ENCODE data around the gene SMOC1. TPM values are rescaled to one million over a fixed set of nuclear protein-coding genes. Genes with fewer than 3 reads are reported as not detected.

The SMOC1 gene
- total and polyA plus RNA-seq, 7 experiments from 2014 or later = 0.71 TPM; not detected in 6

DNA sequence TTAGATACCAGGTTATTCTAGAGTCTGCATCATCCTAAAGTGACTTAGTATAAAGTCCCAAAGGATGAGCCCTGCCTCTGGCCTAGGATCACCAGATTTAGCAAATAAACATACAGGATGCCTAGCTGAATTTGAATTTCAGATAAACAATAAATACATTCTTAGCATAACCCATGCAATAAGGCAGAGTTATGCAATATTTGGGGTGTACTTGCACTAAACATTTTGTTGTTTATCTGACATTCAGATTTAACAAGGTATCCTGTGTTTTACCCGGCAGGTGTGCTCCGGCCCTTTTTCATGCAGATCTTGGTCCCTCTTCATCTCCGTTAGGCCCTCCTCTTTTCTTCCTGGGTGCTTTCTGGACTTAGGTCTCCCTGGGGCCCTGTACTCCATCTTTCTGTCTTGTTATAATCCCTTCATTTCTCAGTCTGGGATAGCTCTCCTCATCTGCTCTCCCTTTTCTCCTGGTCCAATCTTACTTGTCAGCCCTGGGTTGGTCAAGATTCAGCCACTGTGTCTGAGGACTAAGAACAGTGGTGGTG is 18.1 kb upstream of the SMOC1 start:
- Mint-ChIP-seq H3K36me3 (peaks cover 0 to 11% (median 0%) of the 10 kb centered on the region in 5 donors), H3K27me3 (peaks cover 8 to 36% (median 16%) of the 10 kb centered on the region in 5 donors), H3K27ac (no peak overlapping the region), H3K9me3 (peaks cover 0 to 26% (median 10%) of the 10 kb centered on the region in 11 donors), H3K4me1 (no peaks in the 10 kb centered on the region), H3K4me3 (no peak overlapping the region)
- Histone ChIP-seq H3K4me3 (ENCODE audit: low read length) (no peak overlapping the region), H3K4me1 (ENCODE audit: control insufficient read depth in 2 of 2, insufficient read depth in 2 of 2, low read length in 2 of 2) (no peaks in the 10 kb centered on the region), H3K9me3 (ENCODE audit: control insufficient read depth in 2 of 3, low read length in 3 of 3) (no peaks in the 10 kb centered on the region), H3K27ac (ENCODE audit: low read depth, low read length) (no peak overlapping the region), H3K36me3 (ENCODE audit: control insufficient read depth in 2 of 3, insufficient read depth in 3 of 3, low read length in 3 of 3) (no peaks in the 10 kb centered on the region), H3K27me3 (ENCODE audit: control insufficient read depth in 2 of 2, insufficient read depth in 2 of 2, low read length in 2 of 2) (no peaks in the 10 kb centered on the region)
- no peak for ATAC-seq
- no peak for DNase-seq
- CTCF ChIA-PET = no interaction called here
- POLR2A ChIA-PET = no interaction called here
- intact Hi-C loops (cut with micrococcal nuclease) = no loop called here

DNA sequence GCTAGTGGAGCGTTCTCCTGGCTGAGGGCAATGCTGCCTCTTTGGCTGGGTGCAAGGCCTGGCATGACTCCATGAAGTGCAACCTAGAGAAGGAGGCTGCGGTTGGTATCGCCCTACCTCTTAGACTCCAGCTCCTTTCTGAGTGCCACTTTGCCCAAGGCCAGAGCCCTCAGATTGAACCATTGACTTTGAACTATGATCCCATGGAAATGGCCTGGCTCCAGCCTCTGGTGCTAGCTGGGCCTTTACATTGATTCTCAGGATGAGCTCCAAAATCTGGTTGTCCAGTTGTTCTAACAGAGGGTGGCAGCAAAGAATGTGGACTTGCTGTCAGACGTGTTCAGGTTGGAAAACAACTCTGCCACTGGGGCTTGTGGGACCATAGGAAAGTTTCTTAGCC is 16.1 kb upstream of the SMOC1 start:
- Histone ChIP-seq H3K9me3 (ENCODE audit: control insufficient read depth in 2 of 3, low read length in 3 of 3) (peaks cover 0 to 4% (median 0%) of the 10 kb centered on the region in 3 experiments), H3K4me3 (ENCODE audit: low read length) (no peak overlapping the region), H3K27me3 (ENCODE audit: control insufficient read depth in 2 of 2, insufficient read depth in 2 of 2, low read length in 2 of 2) (no peaks in the 10 kb centered on the region), H3K36me3 (ENCODE audit: control insufficient read depth in 2 of 3, insufficient read depth in 3 of 3, low read length in 3 of 3) (no peaks in the 10 kb centered on the region), H3K4me1 (ENCODE audit: control insufficient read depth in 2 of 2, insufficient read depth in 2 of 2, low read length in 2 of 2) (no peaks in the 10 kb centered on the region), H3K27ac (ENCODE audit: low read depth, low read length) (no peak overlapping the region)
- Mint-ChIP-seq H3K36me3 (peaks cover 0 to 14% (median 4%) of the 10 kb centered on the region in 5 donors), H3K27ac (no peak overlapping the region), H3K4me1 (no peaks in the 10 kb centered on the region), H3K9me3 (peaks cover under 1 to 32% (median 12%) of the 10 kb centered on the region in 11 donors), H3K4me3 (no peak overlapping the region), H3K27me3 (peaks cover 6 to 40% (median 31%) of the 10 kb centered on the region in 5 donors)
- ATAC-seq (no peak), DNase-seq (no peak)
- CTCF ChIA-PET = no interaction called here
- intact Hi-C loops (cut with micrococcal nuclease) = no loop called here
- POLR2A ChIA-PET = no interaction called here

DNA sequence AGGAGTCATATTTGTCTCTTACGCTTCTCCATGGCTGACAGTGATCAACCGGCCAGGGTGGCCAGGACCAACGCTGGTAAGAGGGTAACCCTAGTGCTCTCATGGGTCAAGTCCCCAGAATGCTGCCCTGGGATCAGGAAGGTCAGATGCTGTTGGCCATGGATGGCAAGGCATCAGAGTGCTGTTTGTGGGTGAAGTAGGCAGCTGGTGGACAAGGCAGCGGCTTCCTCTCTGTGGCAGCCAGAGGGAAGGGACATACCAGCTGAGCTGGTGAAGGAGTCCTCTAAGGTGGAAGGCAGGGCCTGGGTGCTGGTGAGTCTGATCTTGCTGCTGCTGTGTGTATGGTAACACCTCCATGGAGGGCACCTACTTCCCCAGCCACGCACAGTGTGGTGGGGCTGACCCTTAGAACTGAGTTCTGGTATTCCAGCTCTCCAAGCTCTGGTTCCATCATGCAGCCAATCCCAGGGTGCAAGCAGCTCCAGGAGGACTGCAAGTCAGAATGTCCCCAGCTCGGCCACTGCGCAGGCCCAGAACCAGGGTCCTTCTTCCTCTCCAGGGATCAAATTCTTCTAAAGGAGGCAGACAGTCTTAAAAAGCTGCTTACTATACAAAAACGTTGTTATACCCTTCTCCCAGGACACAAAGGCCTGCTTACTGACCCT is 13.4 kb upstream of the SMOC1 start:
- Histone ChIP-seq H3K36me3 (ENCODE audit: control insufficient read depth in 2 of 3, insufficient read depth in 3 of 3, low read length in 3 of 3) (no peaks in the 10 kb centered on the region), H3K9me3 (ENCODE audit: control insufficient read depth in 2 of 3, low read length in 3 of 3) (peaks cover 0 to 6% (median 0%) of the 10 kb centered on the region in 3 experiments), H3K4me3 (ENCODE audit: low read length) (no peak overlapping the region), H3K27me3 (ENCODE audit: control insufficient read depth in 2 of 2, insufficient read depth in 2 of 2, low read length in 2 of 2) (no peaks in the 10 kb centered on the region), H3K4me1 (ENCODE audit: control insufficient read depth in 2 of 2, insufficient read depth in 2 of 2, low read length in 2 of 2) (no peaks in the 10 kb centered on the region), H3K27ac (ENCODE audit: low read depth, low read length) (no peak overlapping the region)
- H3K9me3 Mint-ChIP-seq = peaks cover 4 to 42% (median 15%) of the 10 kb centered on the region in 11 donors
- CTCF ChIA-PET = no interaction called here
- H3K4me1 Mint-ChIP-seq = no peaks in the 10 kb centered on the region
- H3K27me3 Mint-ChIP-seq = peaks cover 5 to 44% (median 41%) of the 10 kb centered on the region in 5 donors
- no peak overlapping the region for H3K27ac Mint-ChIP-seq
- no peak overlapping the region for H3K4me3 Mint-ChIP-seq
- POLR2A ChIA-PET = no interaction called here
- ATAC-seq = no peak
- no peak for DNase-seq
- intact Hi-C loops (cut with micrococcal nuclease) = no loop called here
- H3K36me3 Mint-ChIP-seq = peaks cover 0 to 14% (median 4%) of the 10 kb centered on the region in 5 donors

DNA sequence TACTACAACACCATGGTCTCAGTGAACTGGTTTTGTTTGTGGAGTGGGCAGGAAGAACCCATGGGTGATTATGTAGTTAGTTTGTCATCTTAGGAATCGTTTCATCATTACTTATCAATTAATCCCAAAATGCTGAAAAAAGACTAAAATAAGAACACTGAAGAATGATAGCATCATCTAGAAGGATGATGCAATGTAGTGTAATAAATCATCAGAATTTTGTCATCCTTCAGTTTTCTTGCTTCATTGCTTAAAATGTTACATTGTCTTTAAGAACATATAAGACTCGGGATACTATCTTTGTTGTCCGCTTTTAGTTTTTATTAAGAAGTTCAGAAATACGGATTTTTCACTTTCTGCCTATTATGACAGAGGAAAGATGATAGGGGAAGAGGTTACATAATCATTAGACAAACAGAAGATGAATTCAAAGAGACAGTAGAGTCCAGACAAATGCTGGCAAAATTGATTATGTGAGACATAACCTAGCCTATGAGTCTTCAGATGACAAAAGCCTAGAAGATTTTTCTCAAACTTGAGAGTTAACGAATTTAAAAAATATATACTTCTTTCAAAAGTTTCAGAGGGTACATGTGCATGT is 10.8 kb upstream of the SMOC1 start:
- Mint-ChIP-seq H3K9me3 (peaks cover 4 to 43% (median 16%) of the 10 kb centered on the region in 11 donors), H3K4me3 (no peak overlapping the region), H3K27me3 (peaks cover 10 to 50% (median 41%) of the 10 kb centered on the region in 5 donors), H3K27ac (no peak overlapping the region), H3K4me1 (no peaks in the 10 kb centered on the region), H3K36me3 (peaks cover 0 to 14% (median 4%) of the 10 kb centered on the region in 5 donors)
- Histone ChIP-seq H3K4me1 (ENCODE audit: control insufficient read depth in 2 of 2, insufficient read depth in 2 of 2, low read length in 2 of 2) (no peaks in the 10 kb centered on the region), H3K4me3 (ENCODE audit: low read length) (no peak overlapping the region), H3K9me3 (ENCODE audit: control insufficient read depth in 2 of 3, low read length in 3 of 3) (peaks cover 0 to 6% (median 0%) of the 10 kb centered on the region in 3 experiments), H3K27me3 (ENCODE audit: control insufficient read depth in 2 of 2, insufficient read depth in 2 of 2, low read length in 2 of 2) (no peaks in the 10 kb centered on the region), H3K36me3 (ENCODE audit: control insufficient read depth in 2 of 3, insufficient read depth in 3 of 3, low read length in 3 of 3) (no peaks in the 10 kb centered on the region), H3K27ac (ENCODE audit: low read depth, low read length) (no peak overlapping the region)
- DNase-seq = no peak
- ChIA-PET CTCF (no interaction called here), POLR2A (no interaction called here)
- intact Hi-C loops (cut with micrococcal nuclease) = no loop called here
- ATAC-seq = no peak

DNA sequence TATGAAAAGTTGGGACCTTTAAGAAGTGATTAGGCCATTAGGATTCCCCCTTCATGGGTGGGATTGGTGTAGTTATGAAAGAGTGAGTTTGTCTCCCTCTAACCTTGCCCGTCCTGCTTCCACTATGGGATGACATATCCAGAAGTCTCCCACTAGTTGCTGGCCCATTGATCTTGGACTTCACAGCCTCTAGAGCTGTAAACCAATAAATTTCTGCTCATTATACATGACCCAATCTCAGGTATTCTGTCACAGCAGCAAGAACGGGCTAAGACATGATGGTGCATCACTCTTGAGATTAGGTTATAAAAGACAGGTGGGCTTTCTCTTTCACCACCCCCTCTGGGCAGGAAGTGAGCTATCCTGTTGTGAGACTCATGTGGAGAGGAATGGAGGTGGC is 8.6 kb upstream of the SMOC1 start:
- peaks cover 0 to 6% (median 3%) of the 10 kb centered on the region in 5 donors for H3K36me3 Mint-ChIP-seq
- Histone ChIP-seq H3K27me3 (ENCODE audit: control insufficient read depth in 2 of 2, insufficient read depth in 2 of 2, low read length in 2 of 2) (no peaks in the 10 kb centered on the region), H3K9me3 (ENCODE audit: control insufficient read depth in 2 of 3, low read length in 3 of 3) (peaks cover 0 to 6% (median 0%) of the 10 kb centered on the region in 3 experiments), H3K4me3 (ENCODE audit: low read length) (no peak overlapping the region), H3K27ac (ENCODE audit: low read depth, low read length) (no peak overlapping the region), H3K4me1 (ENCODE audit: control insufficient read depth in 2 of 2, insufficient read depth in 2 of 2, low read length in 2 of 2) (no peaks in the 10 kb centered on the region), H3K36me3 (ENCODE audit: control insufficient read depth in 2 of 3, insufficient read depth in 3 of 3, low read length in 3 of 3) (no peaks in the 10 kb centered on the region)
- ChIA-PET POLR2A (no interaction called here), CTCF (no interaction called here)
- ATAC-seq (no peak), DNase-seq (no peak)
- intact Hi-C loops (cut with micrococcal nuclease) = no loop called here
- peaks cover 14 to 48% (median 36%) of the 10 kb centered on the region in 5 donors for H3K27me3 Mint-ChIP-seq
- peaks cover 0 to 36% (median 8%) of the 10 kb centered on the region in 11 donors for H3K9me3 Mint-ChIP-seq
- H3K27ac Mint-ChIP-seq = no peak overlapping the region
- H3K4me3 Mint-ChIP-seq = no peak overlapping the region
- H3K4me1 Mint-ChIP-seq = no peaks in the 10 kb centered on the region

DNA sequence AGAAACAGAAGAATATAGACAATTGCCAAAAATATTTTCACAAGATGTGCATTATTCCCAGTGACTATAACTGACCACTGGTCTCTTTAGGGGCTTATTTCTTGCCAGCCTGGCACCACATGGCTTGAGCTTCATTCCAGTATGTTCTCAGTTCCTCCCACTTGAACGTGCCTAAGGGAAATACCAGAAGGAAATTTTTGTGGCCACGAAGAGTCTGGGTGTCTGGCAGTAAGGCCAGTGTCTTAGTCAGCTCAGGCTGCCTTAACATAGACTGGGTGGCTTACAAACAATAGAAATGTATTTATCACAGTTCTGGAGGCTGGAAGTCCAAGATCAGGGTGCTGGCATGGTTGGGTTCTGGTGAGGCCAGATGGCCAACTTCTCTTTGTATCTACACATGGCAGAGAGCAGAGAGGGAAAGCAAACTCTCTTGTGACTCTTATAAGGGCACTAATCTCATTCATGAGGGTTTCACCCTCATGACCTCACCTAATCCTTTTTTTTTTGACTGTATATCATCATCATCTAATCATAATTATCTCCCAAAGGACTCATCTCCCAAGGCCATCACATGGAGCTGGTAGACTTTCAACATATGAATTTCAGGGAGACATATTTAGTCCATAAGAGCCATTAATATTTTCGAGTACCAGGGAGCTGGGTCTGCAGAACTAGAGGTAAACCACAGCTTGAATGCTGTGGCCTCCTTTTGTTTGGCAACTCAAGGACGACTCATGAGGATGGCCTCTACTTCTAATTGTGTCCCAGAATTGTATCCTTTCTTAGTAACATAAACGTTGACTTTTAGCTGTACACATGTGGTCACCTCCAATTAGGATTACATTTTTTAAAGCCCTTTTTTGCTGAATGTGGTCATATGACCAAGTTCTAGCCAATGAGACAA is 5.1 kb upstream of the SMOC1 start:
- Mint-ChIP-seq H3K4me1 (peaks cover 0 to 4% (median 0%) of the 10 kb centered on the region in 7 donors), H3K4me3 (no peak overlapping the region), H3K27ac (no peak overlapping the region), H3K36me3 (no peaks in the 10 kb centered on the region), H3K9me3 (peaks cover 0 to 21% (median 3%) of the 10 kb centered on the region in 11 donors), H3K27me3 (peaks cover 29 to 39% (median 31%) of the 10 kb centered on the region in 5 donors)
- no peak overlapping the region for H3K4me3 ChIP-seq (ENCODE audit: low read length)
- POLR2A ChIA-PET = no interaction called here
- H3K27ac ChIP-seq (ENCODE audit: low read depth, low read length) = no peak overlapping the region
- ATAC-seq = no peak
- H3K36me3 ChIP-seq (ENCODE audit: control insufficient read depth in 2 of 3, insufficient read depth in 3 of 3, low read length in 3 of 3) = no peaks in the 10 kb centered on the region
- H3K27me3 ChIP-seq (ENCODE audit: control insufficient read depth in 2 of 2, insufficient read depth in 2 of 2, low read length in 2 of 2) = no peaks in the 10 kb centered on the region
- CTCF ChIA-PET = interaction anchor here (0.7 kb wide), 1 partner anchor 85 kb away, joined by 3 read pairs; no protein-coding TSS in a partner anchor
- intact Hi-C loops (cut with micrococcal nuclease) = no loop called here
- DNase-seq = no peak
- no peaks in the 10 kb centered on the region for H3K4me1 ChIP-seq (ENCODE audit: control insufficient read depth in 2 of 2, insufficient read depth in 2 of 2, low read length in 2 of 2)
- no peaks in the 10 kb centered on the region for H3K9me3 ChIP-seq (ENCODE audit: control insufficient read depth in 2 of 3, low read length in 3 of 3)
